ENCODE results near the gene SMAD3.

SMAD3 gene

DNA sequence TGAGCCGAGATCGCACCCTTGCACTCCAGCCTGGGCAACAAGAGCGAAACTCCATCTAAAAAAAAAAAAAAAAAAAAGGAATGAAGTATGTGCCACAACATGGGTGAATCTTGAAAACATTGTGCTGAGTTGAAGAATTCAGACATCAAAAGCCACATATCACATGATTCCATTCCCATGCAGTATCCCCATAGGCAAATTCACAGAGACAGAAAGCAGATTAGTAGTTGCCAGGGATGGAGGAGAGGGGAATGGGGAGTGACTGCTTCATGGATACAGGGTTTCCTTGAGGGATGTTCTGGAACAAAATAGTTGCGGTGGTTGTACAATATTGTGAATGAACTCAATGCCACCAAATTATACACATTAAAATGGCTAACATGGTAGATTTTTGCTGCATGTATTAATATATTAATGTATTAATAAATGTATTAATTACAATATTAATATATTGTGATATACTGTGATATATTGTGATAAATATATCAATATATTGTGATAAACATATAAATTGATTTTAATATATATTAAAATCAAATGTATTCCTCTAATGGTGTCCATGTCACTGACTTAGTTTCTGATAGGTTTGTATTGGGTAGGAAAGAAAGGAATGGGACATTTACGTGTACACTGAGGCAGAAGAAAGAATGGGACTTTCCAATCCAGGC, 34.9 kb downstream of the SMAD3 start:
- Histone ChIP-seq H3K27ac (ENCODE audit: extremely low read depth, low read depth, low read length) (no peak overlapping the region), H3K9me3 (ENCODE audit: control insufficient read depth, insufficient read depth, low read depth, low read length) (no peaks in the 10 kb centered on the region), H3K4me3 (ENCODE audit: low read depth, low read length) (no peak overlapping the region), H3K4me1 (ENCODE audit: control insufficient read depth, insufficient read depth, low read length) (peaks cover 2% of the 10 kb centered on the region; the same call in 1 of the 2 replicates), H3K36me3 (ENCODE audit: control insufficient read depth in 2 of 2, insufficient read depth in 1 of 2, low read length in 2 of 2) (peaks cover 0 to 13% of the 10 kb centered on the region in 2 experiments; a peak in 1 of 3 replicates)
- CTCF ChIA-PET, result no interaction called here
- POLR2A ChIA-PET, result no interaction called here
- TF ChIP-seq ZNF561 (tag by site-specific recombination; IDR thresholded peaks at IDR 0.05; ENCODE audit: borderline replicate concordance), result no peak
- no peak for TF ChIP-seq REPIN1 (tag by site-specific recombination; IDR thresholded peaks at IDR 0.05; ENCODE audit: low read depth)
- TF ChIP-seq ZNF23 (tag by site-specific recombination; IDR thresholded peaks at IDR 0.05; ENCODE audit: borderline replicate concordance), result no peak
- peak; percentile 40; the same call in 1 of the 2 replicates for TF ChIP-seq ZBTB17 (tag by site-specific recombination; IDR thresholded peaks at IDR 0.05)
- no peak for TF ChIP-seq ZNF626 (tag by site-specific recombination; IDR thresholded peaks at IDR 0.05)
- no peak for TF ChIP-seq SP7 (tag by site-specific recombination; IDR thresholded peaks at IDR 0.05)

DNA sequence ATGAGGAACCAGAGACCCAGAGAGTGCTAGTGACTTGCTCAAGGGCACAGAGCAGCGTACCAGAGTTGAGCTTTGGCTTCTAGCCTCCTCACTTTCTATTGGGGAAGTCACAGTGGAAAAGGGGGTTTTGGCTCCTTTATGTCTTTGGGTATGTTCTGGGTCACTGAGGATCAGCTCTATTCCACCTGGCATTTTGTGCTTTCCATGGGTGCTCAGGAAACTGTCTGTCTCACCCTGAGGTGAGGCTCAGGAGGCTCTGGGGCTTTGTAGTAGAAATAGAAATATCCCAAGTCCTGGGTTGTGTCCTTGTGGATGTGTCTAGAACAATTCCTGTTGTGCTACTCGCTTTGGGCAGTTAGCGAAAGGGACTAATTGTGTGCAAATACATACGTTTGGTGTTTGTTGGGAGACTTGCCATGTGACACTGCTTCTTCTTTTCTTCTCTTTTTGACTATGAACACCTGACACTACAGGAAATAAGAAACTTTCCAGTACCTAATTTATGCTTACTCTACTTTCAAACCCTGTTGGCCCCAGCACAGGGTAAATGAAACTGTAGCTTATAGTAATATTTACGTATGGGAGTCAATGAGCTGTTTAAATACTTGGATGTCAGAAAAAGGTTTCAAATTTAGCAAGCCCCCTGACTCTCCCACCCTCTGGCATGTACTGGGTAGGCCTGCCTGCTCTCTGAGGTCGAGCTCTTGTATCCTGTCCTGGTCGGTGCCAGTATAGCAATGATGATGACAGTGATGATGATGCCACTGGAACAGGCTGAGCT, 35.6 kb downstream of the SMAD3 start:
- no peak overlapping the region for H3K27ac ChIP-seq (ENCODE audit: extremely low read depth, low read depth, low read length)
- H3K4me1 ChIP-seq (ENCODE audit: control insufficient read depth, insufficient read depth, low read length), result peaks cover 3% of the 10 kb centered on the region
- TF ChIP-seq YY2 (tag by site-specific recombination; IDR thresholded peaks at IDR 0.05), result no peak
- TF ChIP-seq ZNF426 (tag by site-specific recombination; IDR thresholded peaks at IDR 0.05), result no peak
- ChIA-PET CTCF (no interaction called here), POLR2A (no interaction called here)
- no peaks in the 10 kb centered on the region for H3K9me3 ChIP-seq (ENCODE audit: control insufficient read depth, insufficient read depth, low read depth, low read length)
- peaks cover 0 to 9% of the 10 kb centered on the region in 2 experiments; a peak in 1 of 3 replicates for H3K36me3 ChIP-seq (ENCODE audit: control insufficient read depth in 2 of 2, insufficient read depth in 1 of 2, low read length in 2 of 2)
- no peak overlapping the region for H3K4me3 ChIP-seq (ENCODE audit: low read depth, low read length)

- ChIA-PET CTCF (no interaction called here), POLR2A (interaction anchor here (0.6 kb wide), 1 partner anchor 135 kb away, joined by 3 read pairs; no protein-coding TSS in a partner anchor)
- Histone ChIP-seq H3K9me3 (ENCODE audit: control insufficient read depth, insufficient read depth, low read depth, low read length) (no peaks in the 10 kb centered on the region), H3K4me3 (ENCODE audit: low read depth, low read length) (no peak overlapping the region), H3K27ac (ENCODE audit: extremely low read depth, low read depth, low read length) (no peak overlapping the region), H3K4me1 (ENCODE audit: control insufficient read depth, insufficient read depth, low read length) (peaks cover 13% of the 10 kb centered on the region), H3K36me3 (ENCODE audit: control insufficient read depth in 2 of 2, insufficient read depth in 1 of 2, low read length in 2 of 2) (peaks cover 0 to 4% of the 10 kb centered on the region in 2 experiments; a peak in 1 of 3 replicates)
- TF ChIP-seq, protein P1, sequence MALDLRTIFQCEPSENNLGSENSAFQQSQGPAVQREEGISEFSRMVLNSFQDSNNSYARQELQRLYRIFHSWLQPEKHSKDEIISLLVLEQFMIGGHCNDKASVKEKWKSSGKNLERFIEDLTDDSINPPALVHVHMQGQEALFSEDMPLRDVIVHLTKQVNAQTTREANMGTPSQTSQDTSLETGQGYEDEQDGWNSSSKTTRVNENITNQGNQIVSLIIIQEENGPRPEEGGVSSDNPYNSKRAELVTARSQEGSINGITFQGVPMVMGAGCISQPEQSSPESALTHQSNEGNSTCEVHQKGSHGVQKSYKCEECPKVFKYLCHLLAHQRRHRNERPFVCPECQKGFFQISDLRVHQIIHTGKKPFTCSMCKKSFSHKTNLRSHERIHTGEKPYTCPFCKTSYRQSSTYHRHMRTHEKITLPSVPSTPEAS (tag by site-specific recombination; IDR thresholded peaks at IDR 0.05), result peak; percentile 90
- TF ChIP-seq PRDM1 (tag by site-specific recombination; IDR thresholded peaks at IDR 0.05), result peak; percentile 51; the same call in 1 of the 2 replicates
- TF ChIP-seq, protein P2, sequence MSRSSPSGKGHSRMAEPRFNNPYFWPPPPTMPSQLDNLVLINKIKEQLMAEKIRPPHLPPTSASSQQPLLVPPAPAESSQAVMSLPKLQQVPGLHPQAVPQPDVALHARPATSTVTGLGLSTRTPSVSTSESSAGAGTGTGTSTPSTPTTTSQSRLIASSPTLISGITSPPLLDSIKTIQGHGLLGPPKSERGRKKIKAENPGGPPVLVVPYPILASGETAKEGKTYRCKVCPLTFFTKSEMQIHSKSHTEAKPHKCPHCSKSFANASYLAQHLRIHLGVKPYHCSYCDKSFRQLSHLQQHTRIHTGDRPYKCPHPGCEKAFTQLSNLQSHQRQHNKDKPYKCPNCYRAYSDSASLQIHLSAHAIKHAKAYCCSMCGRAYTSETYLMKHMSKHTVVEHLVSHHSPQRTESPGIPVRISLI (tag by site-specific recombination; IDR thresholded peaks at IDR 0.05), result no peak
Observed at GRCh38 chr15:67101911-67102598, 36.7 kb downstream of the SMAD3 start.

DNA sequence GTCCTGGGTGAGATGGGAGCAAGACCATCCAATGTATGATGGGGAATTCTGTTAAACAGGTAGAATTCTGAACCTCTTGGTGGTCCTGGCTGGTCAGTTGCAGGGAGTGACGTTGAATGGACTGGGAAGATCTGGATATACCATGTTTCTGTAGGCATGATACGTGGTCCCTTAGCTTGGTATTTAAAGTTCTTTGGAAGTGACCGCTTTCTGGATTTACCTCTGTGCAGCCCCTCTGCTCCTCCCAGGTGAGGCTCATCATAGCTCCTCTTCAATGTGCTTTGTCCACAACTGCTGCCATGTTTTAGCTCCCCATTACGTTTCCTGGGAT, 37.2 kb downstream of the SMAD3 start:
- ChIA-PET CTCF (interaction anchor here (1.0 kb wide), 1 partner anchor 192 kb away, joined by 4 read pairs; no protein-coding TSS in a partner anchor), POLR2A (no interaction called here)
- H3K36me3 ChIP-seq (ENCODE audit: control insufficient read depth in 2 of 2, insufficient read depth in 1 of 2, low read length in 2 of 2), result peaks cover 0 to 4% of the 10 kb centered on the region in 2 experiments; a peak in 1 of 3 replicates
- no peak overlapping the region for H3K27ac ChIP-seq (ENCODE audit: extremely low read depth, low read depth, low read length)
- H3K4me1 ChIP-seq (ENCODE audit: control insufficient read depth, insufficient read depth, low read length), result peaks cover 17% of the 10 kb centered on the region
- no peak overlapping the region for H3K4me3 ChIP-seq (ENCODE audit: low read depth, low read length)
- H3K9me3 ChIP-seq (ENCODE audit: control insufficient read depth, insufficient read depth, low read depth, low read length), result no peaks in the 10 kb centered on the region
- TF ChIP-seq ZNF473 (tag by site-specific recombination; IDR thresholded peaks at IDR 0.05) (no peak), OVOL3 (tag by site-specific recombination; IDR thresholded peaks at IDR 0.05) (no peak), SP7 (tag by site-specific recombination; IDR thresholded peaks at IDR 0.05) (no peak), ZNF513 (tag by site-specific recombination; IDR thresholded peaks at IDR 0.05) (no peak), ZNF146 (tag by site-specific recombination; IDR thresholded peaks at IDR 0.05) (no peak), GLI2 (tag by site-specific recombination; IDR thresholded peaks at IDR 0.05; ENCODE audit: borderline replicate concordance, low read depth) (no peak), GFI1B (tag by site-specific recombination; IDR thresholded peaks at IDR 0.05) (no peak), SP2 (tag by site-specific recombination; IDR thresholded peaks at IDR 0.05) (no peak), ZNF175 (tag by site-specific recombination; IDR thresholded peaks at IDR 0.05) (no peak), ZNF785 (tag by site-specific recombination; IDR thresholded peaks at IDR 0.05) (no peak)
- TF ChIP-seq, protein P3, sequence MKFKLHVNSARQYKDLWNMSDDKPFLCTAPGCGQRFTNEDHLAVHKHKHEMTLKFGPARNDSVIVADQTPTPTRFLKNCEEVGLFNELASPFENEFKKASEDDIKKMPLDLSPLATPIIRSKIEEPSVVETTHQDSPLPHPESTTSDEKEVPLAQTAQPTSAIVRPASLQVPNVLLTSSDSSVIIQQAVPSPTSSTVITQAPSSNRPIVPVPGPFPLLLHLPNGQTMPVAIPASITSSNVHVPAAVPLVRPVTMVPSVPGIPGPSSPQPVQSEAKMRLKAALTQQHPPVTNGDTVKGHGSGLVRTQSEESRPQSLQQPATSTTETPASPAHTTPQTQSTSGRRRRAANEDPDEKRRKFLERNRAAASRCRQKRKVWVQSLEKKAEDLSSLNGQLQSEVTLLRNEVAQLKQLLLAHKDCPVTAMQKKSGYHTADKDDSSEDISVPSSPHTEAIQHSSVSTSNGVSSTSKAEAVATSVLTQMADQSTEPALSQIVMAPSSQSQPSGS (tag by site-specific recombination; IDR thresholded peaks at IDR 0.05; ENCODE audit: low read depth), result no peak
